PC-9 (cell line): ENCODE measurements around the gene SLC32A1.

Experiments
- CTCF ChIP-seq: fragments of 200-600 bp; sonication (generic); conservative IDR thresholded peaks from 2 replicates; pipeline ENCODE4 v1.6.1; 2017; ENCODE audit warnings: mixed run types, antibody characterized with exemption, mild to moderate bottlenecking, moderate library complexity
- EZH2 ChIP-seq: fragments of 200-600 bp; sonication (generic); IDR thresholded peaks from 2 replicates; pipeline ENCODE4 v1.8.0; 2017; ENCODE audit warnings: antibody characterized with exemption, low read depth

GRCh38 chr20:38706509-38706908, 17.8 kb upstream of the SLC32A1 start:
- TF ChIP-seq CTCF (no peak), EZH2 (no peak)
